K562 (cell line): Measurements from ENCODE around the gene TAOK2. TPM values are rescaled to one million over a fixed set of nuclear protein-coding genes. Genes with fewer than 3 reads are reported as not detected.
A peak's percentile ranks its signal among the peaks of the same experiment; 100 is the strongest.

Source experiments
- ATAC-seq: fragments of 200-7000 bp; cut with Tn5 transposase; 3 replicates; pipeline ENCODE4 v1.9.1; 2020; ENCODE audit warnings: moderate library complexity
- BruUV-seq: library from RNA; stranded (reverse); fragments of 400-500 nt; replicated peaks from 2 replicates; lab custom pipeline; 2021; lab: Mats Ljungman, UMichigan
- CTCF ChIA-PET: fragments of 300-600 bp; formaldehyde crosslinking; extraction: SDS; loops from one replicate; lab custom pipeline; 2021; ENCODE audit warnings: low intra/inter-chr PET ratio; lab: Yijun Ruan, JAX
- POLR2A ChIA-PET: fragments of 300-600, 350-650 bp; sonication (Branson Sonifier 250); formaldehyde crosslinking; extraction: SDS; loops from one replicate; lab custom pipeline; 2021; ENCODE audit warnings: antibody characterized with exemption, inconsistent platforms; lab: Yijun Ruan, JAX
- DNase-seq, 4 experiments: peaks; one replicate each; pipeline versions ENCODE4 v3.0.0 to v3.0.0-alpha.2; 2011 to 2018; ENCODE audit warnings: low spot score in 3 of 4, mixed read lengths in 3 of 4; ENCODE audit errors: extremely low read depth in 1 of 4
- FAIRE-seq: peaks from 2 replicates; lab custom pipeline; 2011; peaks lifted over from hg19 to GRCh38; lab: Jason Lieb, UNC
- H2AFZ ChIP-seq: 2 replicates; pipeline ENCODE4 v1.6.0; 2011; ENCODE audit warnings: low read depth, low read length, control low read depth, inconsistent platforms
- H3K27ac ChIP-seq: fragments of 200-600 bp; 3 replicates; pipeline ENCODE4 v1.8.0; 2011; ENCODE audit warnings: low read depth, mild to moderate bottlenecking, control low read depth, inconsistent platforms, low read length, moderate library complexity, mixed read lengths; ENCODE audit errors: extremely low read depth
- H3K27me3 ChIP-seq, 2 experiments: fragments of 300-600 bp in 1 of 2; 2 replicates in 1 of 2; 3 replicates in 1 of 2; pipeline versions ENCODE4 v1.6.0 to v1.8.0; 2011; ENCODE audit warnings: inconsistent platforms in 2 of 2, low read length in 2 of 2, mild to moderate bottlenecking in 1 of 2, mixed read lengths in 1 of 2, moderate library complexity in 1 of 2; ENCODE audit not compliant: control insufficient read depth in 2 of 2, insufficient read depth in 2 of 2
- H3K36me3 ChIP-seq: fragments of 300-600 bp; 3 replicates; pipeline ENCODE4 v1.8.0; 2011; ENCODE audit warnings: mild to moderate bottlenecking, low read length, inconsistent platforms; ENCODE audit not compliant: control insufficient read depth, insufficient read depth
- H3K4me1 ChIP-seq, 2 experiments: fragments of 200-600 bp in 1 of 2; replicated peaks in 1 of 2; 2 replicates in 1 of 2; 3 replicates in 1 of 2; pipeline versions ENCODE4 v1.5.1 to v1.8.0; 2011; ENCODE audit warnings: inconsistent platforms in 2 of 2, low read length in 2 of 2, mild to moderate bottlenecking in 1 of 2, mixed read lengths in 1 of 2, moderate library complexity in 1 of 2; ENCODE audit not compliant: control insufficient read depth in 2 of 2, insufficient read depth in 2 of 2
- H3K4me2 ChIP-seq: 2 replicates; pipeline ENCODE4 v1.6.1; 2011; ENCODE audit warnings: low read length, control low read depth, inconsistent platforms, mixed read lengths; ENCODE audit not compliant: insufficient read depth
- H3K4me3 ChIP-seq: fragments of 200-600 bp; sonication (generic), shearing (Covaris generic); 2 replicates; pipeline ENCODE4 v1.5.1; 2016; ENCODE audit warnings: control low read depth, inconsistent platforms
- H3K79me2 ChIP-seq: fragments of 200-600 bp; 3 replicates; pipeline ENCODE4 v1.8.0; 2011; ENCODE audit warnings: low read length, inconsistent platforms; ENCODE audit not compliant: control insufficient read depth, insufficient read depth
- H3K9ac ChIP-seq, 2 experiments: 2 replicates each; pipeline versions ENCODE4 v1.6.0 to v1.6.1; 2011; ENCODE audit warnings: low read depth in 2 of 2, low read length in 2 of 2, control low read depth in 1 of 2, inconsistent platforms in 1 of 2, mild to moderate bottlenecking in 1 of 2, mixed read lengths in 1 of 2; ENCODE audit not compliant: insufficient read depth in 1 of 2
- H3K9me1 ChIP-seq: one replicate; pipeline ENCODE4 v1.6.0; 2011; ENCODE audit warnings: inconsistent platforms, mild to moderate bottlenecking, low read length, moderate library complexity; ENCODE audit not compliant: control insufficient read depth, insufficient read depth
- H3K9me3 ChIP-seq: replicated peaks from 2 replicates; pipeline ENCODE4 v1.5.1; 2011; ENCODE audit warnings: low read depth, low read length, inconsistent platforms; ENCODE audit not compliant: control insufficient read depth, insufficient read depth
- H4K20me1 ChIP-seq: replicated peaks from 2 replicates; pipeline ENCODE4 v1.6.1; 2011; ENCODE audit warnings: low read length, inconsistent platforms, mixed read lengths; ENCODE audit not compliant: control insufficient read depth, insufficient read depth
- BCOR ChIP-seq: fragments of 450-650 bp; IDR thresholded peaks from 2 replicates; pipeline ENCODE4 v1.6.1; 2016
- CBX5 ChIP-seq: IDR thresholded peaks from 2 replicates; pipeline ENCODE4 v1.6.1; 2014; ENCODE audit warnings: low read depth, borderline replicate concordance
- RBM25 ChIP-seq: fragments of 200-400 bp; formaldehyde crosslinking; IDR thresholded peaks from 2 replicates; pipeline ENCODE4 v1.6.1; 2018; ENCODE audit warnings: low read length, low read depth, moderate library complexity; ENCODE audit not compliant: severe bottlenecking
- TSC22D4 ChIP-seq: fragments of 450-650 bp; IDR thresholded peaks from 2 replicates; pipeline ENCODE4 v1.6.1; 2016; ENCODE audit warnings: missing genetic modification characterization, missing biosample characterization, control low read depth
- ZFP36 ChIP-seq: fragments of 150-350 bp; IDR thresholded peaks from 2 replicates; pipeline ENCODE4 v1.6.1; 2018; ENCODE audit warnings: low read length, low read depth; ENCODE audit not compliant: partially characterized antibody
- WGBS: fragments of 100-300 bp; shearing (Covaris generic); methylation state at CpG from one replicate; pipeline ENCODE4 v1.1.6; 2016; ENCODE audit warnings: low coverage, mixed read lengths; ENCODE audit not compliant: insufficient coverage; ENCODE audit errors: missing lambda C conversion rate; 5-methylcytosine and 5-hydroxymethylcytosine counted together
- in situ Hi-C: fragments of 300-500 bp; cut with MboI; formaldehyde crosslinking; loops from 4 replicates; pipeline ENCODE4 v1.15.0; 2018; ENCODE audit warnings: inconsistent platforms, mixed read lengths
- intact Hi-C: fragments of 100-400 bp; cut with micrococcal nuclease; formaldehyde crosslinking; loops from 2 replicates; pipeline ENCODE4 v1.14.2; 2022
- polyA plus RNA-seq, 8 experiments: library from polyadenylated mRNA; depleted of rRNA in 4 of 8; stranded (reverse) in 5 of 8; unstranded in 3 of 8; fragments of >200 nt; fragmentation: Nextera tagmentation in 2 of 8; fragmentation: Illumina TruSeq in 1 of 8; extraction: Ambion mirVana in 2 of 8; extraction: Trizol in 1 of 8; gene quantifications; 2 replicates each; pipeline versions ENCODE4 v1.2.1 to v1.2.3, GENCODE V29; 2011 to 2014; ENCODE audit warnings: inconsistent platforms in 1 of 8, missing spikeins in 1 of 8
- total RNA-seq, 7 experiments: library from RNA; depleted of rRNA in 6 of 7; stranded (reverse); fragments of >200 nt in 6 of 7; fragmentation: Illumina TruSeq in 2 of 7; extraction: Trizol in 2 of 7; gene quantifications; 2 replicates each; pipeline versions ENCODE4 v1.2.1 to v1.2.3, GENCODE V29; 2011 to 2021; ENCODE audit warnings: low replicate concordance in 1 of 7
- TF ChIP-seq, protein P1 (sequence below): fragments of 450-650 bp; IDR thresholded peaks from 2 replicates; pipeline ENCODE4 v1.6.1; 2017; ENCODE audit warnings: antibody characterized with exemption, mild to moderate bottlenecking

Gene TAOK2
- total and polyA plus RNA-seq, 9 of the 15 experiments (the other 6 are each of a cell fraction or from before 2014, with no cell fraction given), result 0.10 to 41.8 (median 13.7) TPM

DNA sequence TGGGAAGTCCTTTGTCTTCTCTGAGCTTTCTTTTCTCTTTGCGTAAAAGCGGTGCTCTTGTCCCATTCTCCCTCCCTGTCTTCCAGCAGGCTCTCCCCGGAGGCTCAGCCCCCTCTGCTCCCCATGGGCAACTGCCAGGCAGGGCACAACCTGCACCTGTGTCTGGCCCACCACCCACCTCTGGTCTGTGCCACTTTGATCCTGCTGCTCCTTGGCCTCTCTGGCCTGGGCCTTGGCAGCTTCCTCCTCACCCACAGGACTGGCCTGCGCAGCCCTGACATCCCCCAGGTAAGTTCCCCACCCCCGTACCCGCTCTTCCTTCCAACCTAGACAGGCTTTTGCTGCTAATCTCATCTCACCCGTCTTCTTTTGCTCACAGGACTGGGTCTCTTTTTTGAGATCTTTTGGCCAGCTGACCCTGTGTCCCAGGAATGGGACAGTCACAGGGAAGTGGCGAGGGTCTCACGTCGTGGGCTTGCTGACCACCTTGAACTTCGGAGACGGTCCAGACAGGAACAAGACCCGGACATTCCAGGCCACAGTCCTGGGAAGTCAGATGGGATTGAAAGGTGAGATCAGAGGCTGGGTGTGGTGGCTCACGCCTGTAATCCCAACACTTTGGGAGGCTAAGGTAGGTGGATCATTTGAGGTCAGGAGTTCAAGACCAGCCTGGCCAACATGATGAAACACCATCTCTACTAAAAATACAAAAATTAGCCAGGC lies 10.5 kb upstream of the TAOK2 start:
- POLR2A ChIA-PET, result interaction anchor here (1.9 to 3.3 kb wide), 2 partner anchors 11 to 19 kb away, joined by 17 to 18 read pairs; partner anchors contain the start of gene TAOK2

DNA sequence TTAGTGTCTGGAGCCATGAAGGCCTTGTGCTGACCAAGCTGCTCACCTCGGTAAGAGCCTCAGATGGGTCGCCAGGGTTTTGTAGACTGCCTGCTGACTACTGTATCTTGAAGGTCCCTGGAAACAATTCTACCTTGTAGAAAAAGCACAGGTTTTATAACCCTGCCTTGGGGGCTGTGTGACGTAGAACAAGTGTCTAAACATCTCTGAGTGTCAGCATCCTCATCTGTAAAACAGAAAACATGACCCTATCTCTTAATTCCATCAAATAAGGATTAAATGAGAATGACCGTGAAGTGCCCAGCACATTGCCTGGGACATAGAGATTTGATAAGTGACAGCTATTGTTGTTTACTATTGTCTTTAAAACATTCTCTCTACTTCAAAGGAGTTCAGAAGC lies 5.5 kb upstream of the TAOK2 start:
- WGBS, result 68% methylated on average over 4 of the region's 4 CpGs
- no peak for FAIRE-seq
- no peaks in the 10 kb centered on the region for H4K20me1 ChIP-seq

More for the DNA sequence above, 10.5 kb upstream of the TAOK2 start:
- in situ Hi-C loops, result no loop called here
- Histone ChIP-seq H3K36me3 (peaks cover 11% of the 10 kb centered on the region), H3K79me2 (peaks cover 7% of the 10 kb centered on the region; the same call in 2 of the 3 replicates), H4K20me1 (no peaks in the 10 kb centered on the region), H3K4me1 (peaks cover 12 to 20% of the 10 kb centered on the region in 2 experiments; a peak in 4 of 5 replicates), H3K9ac (peak overlapping the region; percentile 86 to 95), H3K9me3 (no peaks in the 10 kb centered on the region; the same call in 1 of the 2 replicates), H3K9me1 (no peaks in the 10 kb centered on the region), H2AFZ (no peak overlapping the region; the same call in 1 of the 2 replicates), H3K4me2 (peak overlapping the region; percentile 87), H3K4me3 (peak overlapping the region; percentile 69; the same call in 1 of the 2 replicates), H3K27me3 (no peaks in the 10 kb centered on the region), H3K27ac (no peak overlapping the region)
- FAIRE-seq (no peak), DNase-seq (peak in 1 of 4 experiments; percentile 2)
- WGBS, result 85% methylated on average over 9 of the region's 14 CpGs
- BruUV-seq, result no TSS peak
- CTCF ChIA-PET, result no interaction called here
- TF ChIP-seq CBX5 (no peak), ZFP36 (peak; percentile 2)
- TF ChIP-seq, all 486 proteins: peak for 1
- intact Hi-C loops, result loop anchor here (5.0 kb wide), 1 partner anchor 36 kb away; the partner anchor contains the start of gene KCTD13
- no peak for ATAC-seq

More for the DNA sequence above, 5.5 kb upstream of the TAOK2 start:
- Histone ChIP-seq H3K36me3 (peaks cover 40% of the 10 kb centered on the region), H3K9me3 (no peaks in the 10 kb centered on the region; the same call in 1 of the 2 replicates), H3K27ac (no peak overlapping the region), H3K4me1 (peaks cover 3 to 5% of the 10 kb centered on the region in 2 experiments; a peak in 4 of 5 replicates), H3K4me3 (no peak overlapping the region), H3K27me3 (no peaks in the 10 kb centered on the region), H3K9ac (no peak overlapping the region), H3K4me2 (no peak overlapping the region), H2AFZ (no peak overlapping the region), H3K9me1 (no peaks in the 10 kb centered on the region)
- no peak for DNase-seq
- intact Hi-C loops (no loop called here), in situ Hi-C loops (no loop called here)
- ChIA-PET CTCF (no interaction called here), POLR2A (no interaction called here)
- no TSS peak for BruUV-seq
- TF ChIP-seq TSC22D4 (tag) (no peak), BCOR (peak; percentile 52; the same call in 1 of the 2 replicates), ZFP36 (peak; percentile 5), RBM25 (peak; percentile 79)
- TF ChIP-seq, protein P1, sequence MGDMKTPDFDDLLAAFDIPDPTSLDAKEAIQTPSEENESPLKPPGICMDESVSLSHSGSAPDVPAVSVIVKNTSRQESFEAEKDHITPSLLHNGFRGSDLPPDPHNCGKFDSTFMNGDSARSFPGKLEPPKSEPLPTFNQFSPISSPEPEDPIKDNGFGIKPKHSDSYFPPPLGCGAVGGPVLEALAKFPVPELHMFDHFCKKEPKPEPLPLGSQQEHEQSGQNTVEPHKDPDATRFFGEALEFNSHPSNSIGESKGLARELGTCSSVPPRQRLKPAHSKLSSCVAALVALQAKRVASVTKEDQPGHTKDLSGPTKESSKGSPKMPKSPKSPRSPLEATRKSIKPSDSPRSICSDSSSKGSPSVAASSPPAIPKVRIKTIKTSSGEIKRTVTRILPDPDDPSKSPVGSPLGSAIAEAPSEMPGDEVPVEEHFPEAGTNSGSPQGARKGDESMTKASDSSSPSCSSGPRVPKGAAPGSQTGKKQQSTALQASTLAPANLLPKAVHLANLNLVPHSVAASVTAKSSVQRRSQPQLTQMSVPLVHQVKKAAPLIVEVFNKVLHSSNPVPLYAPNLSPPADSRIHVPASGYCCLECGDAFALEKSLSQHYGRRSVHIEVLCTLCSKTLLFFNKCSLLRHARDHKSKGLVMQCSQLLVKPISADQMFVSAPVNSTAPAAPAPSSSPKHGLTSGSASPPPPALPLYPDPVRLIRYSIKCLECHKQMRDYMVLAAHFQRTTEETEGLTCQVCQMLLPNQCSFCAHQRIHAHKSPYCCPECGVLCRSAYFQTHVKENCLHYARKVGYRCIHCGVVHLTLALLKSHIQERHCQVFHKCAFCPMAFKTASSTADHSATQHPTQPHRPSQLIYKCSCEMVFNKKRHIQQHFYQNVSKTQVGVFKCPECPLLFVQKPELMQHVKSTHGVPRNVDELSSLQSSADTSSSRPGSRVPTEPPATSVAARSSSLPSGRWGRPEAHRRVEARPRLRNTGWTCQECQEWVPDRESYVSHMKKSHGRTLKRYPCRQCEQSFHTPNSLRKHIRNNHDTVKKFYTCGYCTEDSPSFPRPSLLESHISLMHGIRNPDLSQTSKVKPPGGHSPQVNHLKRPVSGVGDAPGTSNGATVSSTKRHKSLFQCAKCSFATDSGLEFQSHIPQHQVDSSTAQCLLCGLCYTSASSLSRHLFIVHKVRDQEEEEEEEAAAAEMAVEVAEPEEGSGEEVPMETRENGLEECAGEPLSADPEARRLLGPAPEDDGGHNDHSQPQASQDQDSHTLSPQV, result no peak
- TF ChIP-seq, all 486 proteins: peak for 3
- no peak for ATAC-seq
- no peaks in the 10 kb centered on the region for H3K79me2 ChIP-seq
